ENCODE data around the gene PKP4.
"Not testable (repeated sequence)": the region's sequence is repeated elsewhere in the genome, so short reads cannot be mapped to it uniquely, and the experiment has no call there.

Gene PKP4

DNA sequence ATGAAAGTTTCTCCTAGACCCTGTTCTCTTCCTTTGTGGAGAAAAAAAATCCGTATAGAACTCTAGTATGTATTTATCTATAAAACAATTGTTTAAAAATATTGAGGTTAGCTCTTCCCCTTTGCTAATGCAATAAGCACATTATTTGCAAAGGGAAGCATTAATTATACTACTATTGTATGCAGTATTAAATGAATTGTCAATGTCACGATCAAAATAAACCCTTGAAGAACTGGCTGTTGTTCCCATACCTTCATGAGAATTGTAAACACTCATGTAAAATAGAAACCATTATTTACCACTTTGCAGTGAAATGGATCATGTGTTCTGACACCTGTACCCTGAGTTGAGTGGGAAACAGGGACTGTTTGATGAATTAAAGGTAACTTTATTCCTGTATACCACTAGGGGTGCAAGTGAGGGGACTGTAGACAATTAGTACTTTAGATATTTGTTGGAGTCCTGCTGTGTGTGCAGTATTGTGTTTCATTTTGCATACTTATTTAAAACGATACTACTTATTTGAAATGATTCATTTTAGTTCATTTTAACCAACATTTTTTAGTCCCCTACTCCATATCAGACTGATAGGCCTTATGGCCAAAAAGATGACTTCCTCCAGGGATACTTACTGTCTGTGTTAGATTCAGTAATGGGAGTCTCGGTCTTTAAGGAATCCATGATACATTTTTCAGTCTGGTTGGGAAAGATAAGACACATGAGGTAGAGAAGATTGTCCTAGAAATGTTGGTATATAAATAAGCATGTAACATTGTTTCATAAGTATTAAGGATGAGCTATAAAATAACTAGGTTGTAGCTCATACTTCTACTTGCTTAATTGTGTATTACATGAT lies 7.9 kb downstream of the PKP4 start:
- no peak for DNase-seq (ENCODE audit: low read depth, low spot score)
- no peak overlapping the region for H3K4me3 ChIP-seq (ENCODE audit: low read length)

DNA sequence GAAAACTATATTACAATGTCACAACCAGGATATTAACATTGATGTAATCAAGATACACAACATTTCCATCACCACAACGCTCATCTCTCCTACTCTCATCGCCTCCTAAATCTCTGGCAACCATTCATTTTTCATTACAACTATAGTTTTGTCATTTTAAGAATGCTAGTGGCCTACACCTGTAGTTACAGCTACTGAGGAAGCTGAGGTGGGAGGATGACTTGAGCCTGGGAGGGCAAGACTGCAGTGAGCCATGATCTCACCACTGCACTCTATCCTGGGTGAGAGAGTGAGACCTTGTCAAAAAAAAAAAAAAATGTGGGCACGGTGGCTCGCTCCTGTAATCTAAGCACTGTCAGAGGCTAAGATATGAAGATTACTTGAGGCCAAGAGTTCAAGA lies 10.5 kb downstream of the PKP4 start:
- no peak for DNase-seq (ENCODE audit: low read depth, low spot score)
- H3K4me3 ChIP-seq (ENCODE audit: low read length) = no peak overlapping the region

DNA sequence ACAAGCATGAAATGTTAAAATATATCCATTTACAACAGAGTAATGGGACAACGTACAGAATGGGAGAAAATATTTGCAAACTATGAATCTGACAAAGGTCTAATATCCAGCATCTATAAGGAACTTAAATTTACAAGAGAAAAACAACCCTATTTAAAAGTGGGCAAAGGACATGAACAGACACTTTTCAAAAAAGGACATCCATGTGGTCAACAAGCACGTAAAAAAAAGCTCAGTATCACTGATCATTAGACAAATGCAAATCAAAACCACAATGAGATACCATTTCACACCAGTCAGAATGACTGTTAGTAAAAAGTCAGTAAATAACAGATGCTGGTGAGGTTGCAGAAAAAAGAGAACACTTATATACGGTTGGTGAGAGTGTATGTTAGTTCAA lies 16.1 kb downstream of the PKP4 start:
- not testable (repeated sequence) for DNase-seq (ENCODE audit: low read depth, low spot score); H3K4me3 ChIP-seq (ENCODE audit: low read length)

DNA sequence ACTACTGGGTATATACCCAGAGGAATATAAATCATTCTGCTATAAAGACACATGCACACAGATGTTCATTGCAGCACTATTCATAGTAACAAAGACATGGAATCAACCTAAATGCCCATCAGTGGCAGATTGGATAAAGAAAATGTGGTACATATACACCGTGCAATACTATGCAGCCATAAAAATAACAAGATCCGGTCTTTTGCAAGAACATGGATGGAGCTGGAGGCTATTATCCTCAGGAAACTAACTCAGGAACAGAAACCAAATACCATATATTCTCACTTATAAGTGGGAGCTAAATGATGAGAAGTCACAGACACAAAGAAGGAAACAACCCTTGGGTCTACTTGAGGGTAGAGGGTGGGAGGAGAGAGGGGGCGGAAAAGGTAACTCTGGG lies 16.5 kb downstream of the PKP4 start:
- DNase-seq (ENCODE audit: low read depth, low spot score); H3K4me3 ChIP-seq (ENCODE audit: low read length): not testable (repeated sequence)

DNA sequence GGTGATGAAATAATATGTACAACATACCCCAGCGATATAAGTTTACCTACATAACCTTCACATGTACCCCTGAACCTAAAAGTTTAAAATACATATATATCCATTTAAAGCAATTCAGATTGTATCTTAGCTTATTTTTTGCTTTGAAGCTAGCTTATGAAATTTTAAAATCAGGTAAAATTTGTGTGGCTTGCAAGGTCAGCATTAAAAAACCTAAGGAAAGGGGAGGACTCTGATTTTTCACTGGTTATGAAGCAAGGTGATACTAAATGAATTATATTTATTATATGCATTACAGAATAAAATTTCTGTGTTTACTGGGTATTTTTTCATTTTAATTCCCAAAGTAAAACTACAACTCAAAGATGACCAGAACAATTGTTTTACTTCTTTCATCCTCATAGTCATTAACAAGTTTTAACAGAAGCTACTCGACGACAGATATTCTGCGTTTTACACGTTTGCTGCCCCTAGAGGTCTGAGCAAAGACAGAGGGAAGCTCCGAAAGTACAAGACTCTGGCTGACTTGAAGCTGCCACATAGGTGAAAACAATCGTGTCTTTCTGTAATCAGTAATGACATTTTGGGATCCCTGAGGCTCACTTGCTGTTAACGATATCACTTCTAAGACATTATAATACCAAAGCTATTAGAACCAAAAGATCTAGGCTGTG lies 17.1 kb downstream of the PKP4 start:
- no peak overlapping the region for H3K4me3 ChIP-seq (ENCODE audit: low read length)
- no peak for DNase-seq (ENCODE audit: low read depth, low spot score)

DNA sequence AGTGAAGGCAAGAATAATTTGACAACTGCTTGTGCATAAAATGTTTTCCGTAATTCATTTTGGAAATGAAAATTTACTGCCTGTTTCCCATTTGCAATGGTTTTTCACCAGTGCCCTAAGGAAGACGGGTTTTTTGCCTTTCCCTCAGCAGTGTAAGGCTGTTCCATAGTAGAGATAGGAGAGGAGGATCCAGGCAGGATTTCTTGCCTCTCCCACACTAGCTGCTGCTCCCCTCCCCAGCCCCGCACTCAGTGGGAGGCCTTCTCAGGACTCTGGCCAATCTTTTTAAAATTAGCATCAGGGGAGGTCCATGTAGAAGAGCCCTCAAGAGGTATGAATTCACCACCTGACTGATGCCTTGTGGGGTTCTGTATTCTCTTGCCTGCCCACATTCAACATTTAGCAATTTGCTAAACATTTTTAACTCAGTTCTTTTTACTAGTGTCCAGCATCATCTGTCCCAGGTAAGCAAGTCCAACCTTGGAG lies 17.8 kb downstream of the PKP4 start:
- H3K4me3 ChIP-seq (ENCODE audit: low read length); DNase-seq (ENCODE audit: low read depth, low spot score): not testable (repeated sequence)

DNA sequence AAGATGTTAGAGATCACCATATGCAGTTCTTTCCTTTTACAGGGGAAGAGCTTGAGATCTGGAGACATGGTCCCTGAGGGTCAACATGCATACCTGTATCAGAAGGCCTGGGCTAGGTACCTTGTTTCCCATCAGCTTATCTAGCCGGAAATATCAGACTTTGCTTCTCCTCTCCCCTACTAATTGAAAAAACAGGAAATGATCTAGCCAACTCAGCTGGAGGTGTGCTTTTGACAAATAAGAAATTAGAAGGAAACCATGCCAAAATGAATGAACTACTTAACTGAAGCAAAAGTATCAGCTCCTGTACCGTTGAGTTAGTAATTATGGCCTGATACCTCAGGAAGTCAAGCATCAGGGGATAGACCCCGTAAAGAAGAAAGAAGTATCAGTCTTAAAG lies 20.4 kb downstream of the PKP4 start:
- no peak overlapping the region for H3K4me3 ChIP-seq (ENCODE audit: low read length)
- no peak for DNase-seq (ENCODE audit: low read depth, low spot score)

- no peak for DNase-seq (ENCODE audit: low read depth, low spot score)
- H3K4me3 ChIP-seq (ENCODE audit: low read length) = no peak overlapping the region
Observed at GRCh38 chr2:158478237-158478636, 21.5 kb downstream of the PKP4 start.

GRCh38 chr2:158478816-158479215 lies 22.1 kb downstream of the PKP4 start:
- no peak overlapping the region for H3K4me3 ChIP-seq (ENCODE audit: low read length)
- DNase-seq (ENCODE audit: low read depth, low spot score) = no peak

DNA sequence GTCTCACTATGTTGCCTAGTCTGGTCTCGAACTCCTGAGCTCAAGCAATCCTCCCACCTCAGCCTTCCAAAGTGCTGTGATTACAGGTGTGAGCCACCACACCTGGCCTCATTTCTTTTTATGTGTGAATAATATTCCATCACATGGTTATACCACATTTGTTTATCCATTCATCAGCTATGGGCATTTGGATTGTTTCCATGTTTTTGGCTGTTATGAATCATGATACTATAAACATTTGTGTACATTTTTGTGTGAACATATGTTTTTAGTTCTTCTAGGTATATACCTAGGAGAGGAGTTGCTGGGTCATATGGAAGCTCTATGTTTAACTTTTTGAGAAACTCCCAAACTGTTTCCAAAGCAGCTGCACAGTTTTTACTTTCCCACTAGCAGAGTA lies 24.4 kb downstream of the PKP4 start:
- DNase-seq (ENCODE audit: low read depth, low spot score) = no peak
- no peak overlapping the region for H3K4me3 ChIP-seq (ENCODE audit: low read length)

DNA sequence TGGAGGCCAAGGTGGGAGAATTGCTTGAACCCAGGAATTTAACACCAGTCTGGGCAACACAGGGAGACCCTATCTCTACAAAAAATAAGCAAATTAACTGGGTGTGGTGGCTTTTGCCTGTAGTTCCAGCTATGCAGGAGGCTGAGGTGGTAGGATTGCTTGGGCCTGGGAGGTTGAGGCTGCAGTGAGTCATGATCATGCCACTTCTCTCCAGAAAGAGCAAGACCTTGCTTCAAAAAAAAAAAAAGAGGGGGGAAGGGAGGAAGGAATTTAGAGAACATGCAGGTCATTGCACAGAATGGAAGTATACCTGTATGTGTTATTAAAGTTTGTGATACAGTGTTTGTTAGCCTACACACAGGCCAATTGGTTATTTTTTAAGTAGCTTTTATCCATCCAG lies 25.8 kb downstream of the PKP4 start:
- no peak overlapping the region for H3K4me3 ChIP-seq (ENCODE audit: low read length)
- DNase-seq (ENCODE audit: low read depth, low spot score) = no peak

GRCh38 chr2:158484892-158485556 lies 28.3 kb downstream of the PKP4 start:
- no peak overlapping the region for H3K4me3 ChIP-seq (ENCODE audit: low read length)
- DNase-seq (ENCODE audit: low read depth, low spot score) = no peak

GRCh38 chr2:158486150-158486969 lies 29.6 kb downstream of the PKP4 start:
- H3K4me3 ChIP-seq (ENCODE audit: low read length) = no peak overlapping the region

DNA sequence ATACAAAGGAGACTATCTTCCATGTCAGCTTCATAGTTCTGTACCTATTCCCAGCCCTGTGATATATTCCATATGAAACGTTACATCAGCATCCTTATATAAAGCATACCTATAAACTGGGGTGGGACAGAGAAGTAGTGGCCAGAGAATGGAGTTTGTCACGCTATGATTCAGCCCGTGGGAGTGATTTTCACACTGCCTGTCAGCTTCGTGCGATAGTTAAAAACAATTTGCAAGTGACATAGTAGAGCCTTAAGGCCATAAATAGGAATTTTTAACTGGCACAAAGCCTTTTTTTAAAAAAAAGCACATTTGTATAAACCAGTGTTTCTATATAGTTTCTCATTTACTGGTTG lies 30.2 kb downstream of the PKP4 start:
- no peak for DNase-seq (ENCODE audit: low read depth, low spot score)
- H3K4me3 ChIP-seq (ENCODE audit: low read length) = no peak overlapping the region

More at GRCh38 chr2:158486150-158486969, 29.6 kb downstream of the PKP4 start:
- no peak for DNase-seq (ENCODE audit: low read depth, low spot score)

- no peak for DNase-seq (ENCODE audit: low read depth, low spot score)
- no peak overlapping the region for H3K4me3 ChIP-seq (ENCODE audit: low read length)
Observed at GRCh38 chr2:158487419-158487818, 30.7 kb downstream of the PKP4 start.

- no peak overlapping the region for H3K4me3 ChIP-seq (ENCODE audit: low read length)
- no peak for DNase-seq (ENCODE audit: low read depth, low spot score)
Observed at GRCh38 chr2:158488442-158489216, 31.9 kb downstream of the PKP4 start.

DNA sequence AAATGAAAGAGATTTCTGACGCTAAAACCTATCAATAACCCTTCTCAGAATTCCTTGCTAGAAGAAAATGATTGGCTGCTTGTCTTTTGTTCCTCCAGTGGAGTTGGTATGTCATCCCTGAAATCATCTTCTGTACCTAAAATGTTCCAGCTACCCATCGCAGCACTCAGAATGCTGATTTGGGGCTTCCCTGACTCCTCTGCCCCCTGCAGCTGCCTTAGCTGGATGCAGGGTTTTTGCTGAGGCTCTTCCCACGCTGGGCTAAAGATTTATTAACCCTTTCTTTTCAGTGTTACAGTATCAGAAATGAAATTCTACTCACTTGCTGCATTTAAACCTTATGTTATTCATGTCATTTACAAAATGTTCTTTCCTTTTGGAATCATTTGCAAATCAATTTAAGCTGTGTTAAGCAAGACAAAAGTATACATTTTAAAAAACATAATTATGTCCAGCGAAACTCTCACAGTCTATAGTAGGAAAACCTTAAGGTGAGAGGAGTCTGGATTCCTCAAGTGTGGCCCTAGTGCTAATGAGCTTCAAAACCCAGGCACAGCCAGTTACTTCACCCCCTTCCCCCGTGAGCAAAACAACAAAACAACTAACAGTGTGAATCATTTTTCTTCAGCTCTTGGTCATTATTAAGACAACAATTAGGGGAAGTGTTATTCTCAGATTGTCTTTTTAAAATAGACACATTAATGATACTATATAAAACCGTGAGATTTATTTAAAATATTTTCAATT lies 32.8 kb downstream of the PKP4 start:
- H3K4me3 ChIP-seq (ENCODE audit: low read length) = no peak overlapping the region
- DNase-seq (ENCODE audit: low read depth, low spot score) = no peak

GRCh38 chr2:158491072-158491471 lies 34.3 kb downstream of the PKP4 start:
- H3K4me3 ChIP-seq (ENCODE audit: low read length) = no peak overlapping the region
- DNase-seq (ENCODE audit: low read depth, low spot score) = no peak

Measured in Jurkat, Clone E6-1 (cell line).